ENCODE results near the gene CX3CL1.

Gene CX3CL1

GRCh38 chr16:57403965-57404817, 31.9 kb downstream of the CX3CL1 start, which contains the start of gene CCL17:
Gene CCL17, plus strand, starts transcription at chr16:57404767. Its CDS starts 9,166 bp downstream, at chr16:57413933.
- no peak for TF ChIP-seq CTCF (conservative IDR thresholded peaks at IDR 0.05; ENCODE audit: control insufficient read depth, insufficient read depth, low read depth, low read length)
- no peak within 1 kb of the TSS for H3K4me3 ChIP-seq (ENCODE audit: control insufficient read depth, low read depth, low read length)
- DNase-seq (ENCODE audit: low read depth) = no peak

GRCh38 chr16:57405097-57405496, 32.8 kb downstream of the CX3CL1 start:
- H3K4me3 ChIP-seq (ENCODE audit: control insufficient read depth, low read depth, low read length) = no peak overlapping the region
- DNase-seq (ENCODE audit: low read depth) = no peak
- TF ChIP-seq CTCF (conservative IDR thresholded peaks at IDR 0.05; ENCODE audit: control insufficient read depth, insufficient read depth, low read depth, low read length) = no peak

GRCh38 chr16:57406881-57407280, 34.6 kb downstream of the CX3CL1 start:
- no peak overlapping the region for H3K4me3 ChIP-seq (ENCODE audit: control insufficient read depth, low read depth, low read length)
- no peak for DNase-seq (ENCODE audit: low read depth)
- TF ChIP-seq CTCF (conservative IDR thresholded peaks at IDR 0.05; ENCODE audit: control insufficient read depth, insufficient read depth, low read depth, low read length) = no peak

GRCh38 chr16:57407521-57408353, 35.4 kb downstream of the CX3CL1 start:
- DNase-seq (ENCODE audit: low read depth) = no peak
- no peak overlapping the region for H3K4me3 ChIP-seq (ENCODE audit: control insufficient read depth, low read depth, low read length)
- TF ChIP-seq CTCF (conservative IDR thresholded peaks at IDR 0.05; ENCODE audit: control insufficient read depth, insufficient read depth, low read depth, low read length) = no peak

GRCh38 chr16:57409065-57409464, 36.8 kb downstream of the CX3CL1 start:
- DNase-seq (ENCODE audit: low read depth) = no peak
- no peak for TF ChIP-seq CTCF (conservative IDR thresholded peaks at IDR 0.05; ENCODE audit: control insufficient read depth, insufficient read depth, low read depth, low read length)
- H3K4me3 ChIP-seq (ENCODE audit: control insufficient read depth, low read depth, low read length) = no peak overlapping the region

DNA sequence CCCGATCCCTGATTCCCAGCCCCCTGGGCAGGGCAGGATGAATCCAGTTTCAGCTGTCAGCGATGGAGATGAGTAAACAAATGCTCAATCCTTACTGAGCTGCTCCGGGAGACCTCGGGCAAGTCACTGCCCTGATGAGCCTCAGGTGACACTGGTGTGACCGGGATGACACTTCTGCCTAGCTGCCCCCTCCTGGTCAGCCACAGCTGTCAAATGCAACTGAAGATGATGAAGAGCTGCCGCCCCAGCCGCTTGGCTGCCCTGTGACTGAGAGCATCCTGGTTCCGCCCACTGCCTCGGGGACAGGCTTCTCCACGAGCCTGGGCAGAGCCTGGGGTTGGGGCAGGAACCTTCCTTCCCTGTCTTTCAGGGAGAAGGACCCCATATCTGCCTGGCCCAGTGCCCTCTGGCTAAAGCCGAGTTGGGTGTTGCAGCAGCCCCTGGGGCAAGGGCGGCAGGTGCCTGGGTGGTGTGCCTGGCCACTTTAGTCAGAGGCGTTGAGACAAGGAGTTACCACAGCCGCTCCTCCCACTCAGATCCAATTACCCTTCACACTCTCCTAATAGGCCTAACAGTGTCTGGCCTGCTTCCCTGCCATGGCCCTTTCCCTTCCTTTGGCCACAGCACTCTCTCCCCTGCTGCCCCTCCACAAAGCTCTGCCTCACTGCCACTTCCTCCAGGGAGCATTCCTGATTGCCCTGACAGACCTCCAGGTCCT, 37.7 kb downstream of the CX3CL1 start:
- no peak for TF ChIP-seq CTCF (conservative IDR thresholded peaks at IDR 0.05; ENCODE audit: control insufficient read depth, insufficient read depth, low read depth, low read length)
- H3K4me3 ChIP-seq (ENCODE audit: control insufficient read depth, low read depth, low read length) = no peak overlapping the region
- DNase-seq (ENCODE audit: low read depth) = no peak

Measured in fibroblast of mammary gland (primary cell).